ENCODE data around the gene PTPRR.

GRCh38 chr12:70824511-70824910 is 96.0 kb downstream of the PTPRR start:
- TF ChIP-seq CTCF (conservative IDR thresholded peaks at IDR 0.05; ENCODE audit: low read length) (no peak), EZH2phosphoT487 (IDR thresholded peaks at IDR 0.05; ENCODE audit: borderline replicate concordance) (no peak)

Measured in Loucy (cell line).